Panc1 (cell line): ENCODE measurements around the gene STXBP5.
"Not testable (repeated sequence)": the region's sequence is repeated elsewhere in the genome, so short reads cannot be mapped to it uniquely, and the experiment has no call there.

Experiments
- POLR2AphosphoS5 ChIP-seq: IDR thresholded peaks from 2 replicates; pipeline ENCODE4 v1.6.1; 2012; ENCODE audit warnings: mild to moderate bottlenecking, low read depth, low read length, moderate library complexity
- SIN3A ChIP-seq: IDR thresholded peaks from 2 replicates; pipeline ENCODE4 v1.6.1; 2012; ENCODE audit warnings: low read depth, mild to moderate bottlenecking, low read length, moderate library complexity, borderline replicate concordance; ENCODE audit not compliant: insufficient read depth
- TCF7L2 ChIP-seq: IDR thresholded peaks from 2 replicates; pipeline ENCODE4 v1.6.1; 2011; ENCODE audit warnings: mild to moderate bottlenecking, low read depth, low read length, inconsistent platforms
- TF ChIP-seq, protein P1 (sequence below): fragments of 450-650 bp; IDR thresholded peaks from 2 replicates; pipeline ENCODE4 v1.5.1; 2017; ENCODE audit warnings: mild to moderate bottlenecking

DNA sequence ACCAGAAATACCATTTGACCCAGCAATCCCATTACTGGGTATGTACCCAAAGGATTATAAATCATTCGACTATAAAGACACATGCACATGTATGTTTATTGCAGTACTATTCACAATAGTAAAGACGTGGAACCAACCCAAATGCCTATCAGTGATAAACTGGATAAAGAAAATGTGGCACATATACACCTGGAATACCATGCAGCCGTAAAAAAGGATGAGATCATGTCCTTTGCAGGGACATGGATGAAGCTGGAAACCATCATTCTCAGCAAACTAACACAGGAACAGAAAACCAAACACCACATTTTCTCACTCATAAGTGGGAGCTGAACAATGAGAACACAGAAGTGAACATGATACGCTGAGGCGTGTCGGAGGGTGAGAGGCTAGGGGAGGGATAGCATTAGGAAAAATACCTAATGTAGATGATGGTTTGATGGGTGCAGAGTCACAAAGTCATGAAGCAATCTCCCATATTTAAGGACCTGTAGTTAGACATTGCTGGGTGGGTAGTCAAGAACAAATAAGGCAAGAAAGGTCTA lies 50.8 kb downstream of the STXBP5 start:
- TF ChIP-seq, protein P1, sequence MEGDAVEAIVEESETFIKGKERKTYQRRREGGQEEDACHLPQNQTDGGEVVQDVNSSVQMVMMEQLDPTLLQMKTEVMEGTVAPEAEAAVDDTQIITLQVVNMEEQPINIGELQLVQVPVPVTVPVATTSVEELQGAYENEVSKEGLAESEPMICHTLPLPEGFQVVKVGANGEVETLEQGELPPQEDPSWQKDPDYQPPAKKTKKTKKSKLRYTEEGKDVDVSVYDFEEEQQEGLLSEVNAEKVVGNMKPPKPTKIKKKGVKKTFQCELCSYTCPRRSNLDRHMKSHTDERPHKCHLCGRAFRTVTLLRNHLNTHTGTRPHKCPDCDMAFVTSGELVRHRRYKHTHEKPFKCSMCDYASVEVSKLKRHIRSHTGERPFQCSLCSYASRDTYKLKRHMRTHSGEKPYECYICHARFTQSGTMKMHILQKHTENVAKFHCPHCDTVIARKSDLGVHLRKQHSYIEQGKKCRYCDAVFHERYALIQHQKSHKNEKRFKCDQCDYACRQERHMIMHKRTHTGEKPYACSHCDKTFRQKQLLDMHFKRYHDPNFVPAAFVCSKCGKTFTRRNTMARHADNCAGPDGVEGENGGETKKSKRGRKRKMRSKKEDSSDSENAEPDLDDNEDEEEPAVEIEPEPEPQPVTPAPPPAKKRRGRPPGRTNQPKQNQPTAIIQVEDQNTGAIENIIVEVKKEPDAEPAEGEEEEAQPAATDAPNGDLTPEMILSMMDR: not testable (repeated sequence)
- not testable (repeated sequence) for TF ChIP-seq SIN3A, POLR2AphosphoS5, TCF7L2
